NT2/D1 (cell line): ENCODE measurements around the gene OPRL1.

Experiments
- YY1 ChIP-seq: IDR thresholded peaks from 2 replicates; pipeline ENCODE4 v1.6.1; 2011; ENCODE audit not compliant: insufficient read length, insufficient read depth
- ZNF274 ChIP-seq: IDR thresholded peaks from 2 replicates; pipeline ENCODE4 v1.6.1; 2011; ENCODE audit warnings: mild to moderate bottlenecking, low read depth, low read length

DNA sequence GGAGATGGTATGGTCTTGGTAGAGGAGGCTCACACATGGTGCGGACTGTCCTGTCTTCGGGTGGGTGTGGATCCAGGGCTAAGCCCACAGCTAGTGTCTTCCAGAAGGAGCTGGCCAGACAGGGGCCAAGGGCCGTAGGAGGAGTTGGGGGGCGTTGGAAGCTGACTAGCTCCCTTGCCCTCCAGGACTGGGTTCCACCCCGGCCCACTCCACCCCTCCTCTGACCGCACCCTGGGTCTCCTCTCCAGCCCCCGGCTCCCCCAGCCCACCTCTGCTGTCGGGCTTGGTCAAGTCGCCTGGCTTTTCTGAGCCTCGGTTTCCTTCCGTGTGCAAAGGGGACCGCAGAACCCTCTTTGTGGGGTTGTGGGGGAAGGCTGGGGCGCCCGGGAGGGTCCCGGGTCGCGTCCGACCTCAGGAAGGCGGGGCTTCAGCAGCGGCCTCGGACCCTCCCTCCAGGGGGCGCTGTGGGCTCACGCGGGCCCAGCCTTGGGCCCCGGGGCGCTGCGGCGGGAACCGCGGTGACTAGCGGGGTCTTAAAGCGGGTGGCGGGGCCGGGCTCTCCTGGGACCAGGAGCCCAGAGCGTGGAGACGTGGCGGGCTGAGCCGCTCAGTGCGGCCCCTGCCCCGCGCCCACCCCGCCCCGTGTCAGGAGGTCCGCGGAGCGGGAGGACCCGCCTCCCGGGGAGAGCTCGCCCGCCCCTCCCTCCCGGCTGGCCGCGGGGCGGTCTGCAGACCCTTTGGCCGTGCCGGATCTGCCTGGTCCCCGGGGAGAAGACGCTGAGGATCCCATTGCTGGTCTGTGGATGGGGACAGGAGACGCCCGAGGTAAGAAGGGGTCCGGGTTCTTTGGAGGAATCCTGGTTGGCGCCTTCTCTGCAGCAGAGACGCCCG is 22.1 kb downstream of the OPRL1 start:
- no peak for TF ChIP-seq ZNF274
- TF ChIP-seq YY1, result no peak
